ENCODE results near the gene ZC3H12D.

Gene ZC3H12D

GRCh38 chr6:149471801-149472200 lies 13.0 kb downstream of the ZC3H12D start:
- Histone ChIP-seq H3K9me3 (ENCODE audit: control insufficient read depth, insufficient read depth, low read length) (no peaks in the 10 kb centered on the region), H3K4me3 (ENCODE audit: low read length) (peak overlapping the region; percentile 68), H3F3A (ENCODE audit: control insufficient read depth, insufficient read depth) (peaks cover 28% of the 10 kb centered on the region), H3K27me3 (ENCODE audit: control insufficient read depth, low read length) (no peaks in the 10 kb centered on the region), H3K79me2 (ENCODE audit: control insufficient read depth, low read length) (peaks cover 94% of the 10 kb centered on the region), H3K4me2 (ENCODE audit: low read length) (peak overlapping the region; percentile 99), H3K27ac (ENCODE audit: low read depth, low read length) (peak overlapping the region; percentile 96), H3K4me1 (ENCODE audit: control insufficient read depth, low read length) (peaks cover 100% of the 10 kb centered on the region), H3K9me2 (replicated peaks; ENCODE audit: control insufficient read depth, low read length) (no peaks in the 10 kb centered on the region), H3K36me3 (ENCODE audit: control insufficient read depth, low read length) (peaks cover 65% of the 10 kb centered on the region), H4K20me1 (ENCODE audit: control insufficient read depth, insufficient read depth, low read depth, low read length) (no peaks in the 10 kb centered on the region)
- TF ChIP-seq EZH2phosphoT487 (IDR thresholded peaks at IDR 0.05; ENCODE audit: borderline replicate concordance, low read length), result no peak
- TF ChIP-seq, protein P1, sequence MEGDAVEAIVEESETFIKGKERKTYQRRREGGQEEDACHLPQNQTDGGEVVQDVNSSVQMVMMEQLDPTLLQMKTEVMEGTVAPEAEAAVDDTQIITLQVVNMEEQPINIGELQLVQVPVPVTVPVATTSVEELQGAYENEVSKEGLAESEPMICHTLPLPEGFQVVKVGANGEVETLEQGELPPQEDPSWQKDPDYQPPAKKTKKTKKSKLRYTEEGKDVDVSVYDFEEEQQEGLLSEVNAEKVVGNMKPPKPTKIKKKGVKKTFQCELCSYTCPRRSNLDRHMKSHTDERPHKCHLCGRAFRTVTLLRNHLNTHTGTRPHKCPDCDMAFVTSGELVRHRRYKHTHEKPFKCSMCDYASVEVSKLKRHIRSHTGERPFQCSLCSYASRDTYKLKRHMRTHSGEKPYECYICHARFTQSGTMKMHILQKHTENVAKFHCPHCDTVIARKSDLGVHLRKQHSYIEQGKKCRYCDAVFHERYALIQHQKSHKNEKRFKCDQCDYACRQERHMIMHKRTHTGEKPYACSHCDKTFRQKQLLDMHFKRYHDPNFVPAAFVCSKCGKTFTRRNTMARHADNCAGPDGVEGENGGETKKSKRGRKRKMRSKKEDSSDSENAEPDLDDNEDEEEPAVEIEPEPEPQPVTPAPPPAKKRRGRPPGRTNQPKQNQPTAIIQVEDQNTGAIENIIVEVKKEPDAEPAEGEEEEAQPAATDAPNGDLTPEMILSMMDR (IDR thresholded peaks at IDR 0.05; ENCODE audit: low read depth, low read length, poor library complexity, severe bottlenecking), result no peak

GRCh38 chr6:149470948-149471347 lies 13.9 kb downstream of the ZC3H12D start:
- H3K36me3 ChIP-seq (ENCODE audit: control insufficient read depth, low read length), result peaks cover 70% of the 10 kb centered on the region
- no peaks in the 10 kb centered on the region for H4K20me1 ChIP-seq (ENCODE audit: control insufficient read depth, insufficient read depth, low read depth, low read length)
- H3K4me1 ChIP-seq (ENCODE audit: control insufficient read depth, low read length), result peaks cover 99% of the 10 kb centered on the region
- peaks cover 33% of the 10 kb centered on the region for H3F3A ChIP-seq (ENCODE audit: control insufficient read depth, insufficient read depth)
- TF ChIP-seq, protein P1 (IDR thresholded peaks at IDR 0.05; ENCODE audit: low read depth, low read length, poor library complexity, severe bottlenecking), result no peak
- TF ChIP-seq EZH2phosphoT487 (IDR thresholded peaks at IDR 0.05; ENCODE audit: borderline replicate concordance, low read length), result no peak
- peak overlapping the region; percentile 99 for H3K4me2 ChIP-seq (ENCODE audit: low read length)
- peak overlapping the region; percentile 68; the same call in 1 of the 2 replicates for H3K4me3 ChIP-seq (ENCODE audit: low read length)
- H3K27ac ChIP-seq (ENCODE audit: low read depth, low read length), result peak overlapping the region; percentile 96
- H3K9me3 ChIP-seq (ENCODE audit: control insufficient read depth, insufficient read depth, low read length), result no peaks in the 10 kb centered on the region
- peaks cover 93% of the 10 kb centered on the region for H3K79me2 ChIP-seq (ENCODE audit: control insufficient read depth, low read length)
- H3K9me2 ChIP-seq (replicated peaks; ENCODE audit: control insufficient read depth, low read length), result no peaks in the 10 kb centered on the region
- no peaks in the 10 kb centered on the region for H3K27me3 ChIP-seq (ENCODE audit: control insufficient read depth, low read length)

DNA sequence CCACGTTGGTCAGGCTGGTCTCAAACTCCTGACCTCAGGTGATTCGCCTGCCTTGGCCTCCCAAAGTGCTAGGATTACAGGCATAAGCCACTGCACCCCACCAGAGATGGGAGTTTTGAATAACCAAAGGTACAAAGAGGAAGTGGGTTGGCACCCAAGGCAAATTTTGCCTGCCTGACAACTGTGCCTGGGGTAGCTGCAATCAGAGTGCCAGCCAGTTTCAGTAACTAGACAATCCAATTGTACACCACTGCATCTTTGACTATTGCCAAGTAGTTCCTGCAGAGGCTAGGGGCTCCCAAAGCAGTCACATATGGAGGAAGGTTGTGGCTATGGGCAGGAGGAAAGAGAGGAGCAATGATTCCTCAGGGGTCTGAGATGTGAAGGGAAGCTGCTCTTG lies 16.6 kb downstream of the ZC3H12D start:
- H3K4me1 ChIP-seq (ENCODE audit: control insufficient read depth, low read length), result peaks cover 92% of the 10 kb centered on the region
- peak overlapping the region; percentile 99 for H3K4me2 ChIP-seq (ENCODE audit: low read length)
- TF ChIP-seq, protein P1 (IDR thresholded peaks at IDR 0.05; ENCODE audit: low read depth, low read length, poor library complexity, severe bottlenecking), result no peak
- no peak for TF ChIP-seq EZH2phosphoT487 (IDR thresholded peaks at IDR 0.05; ENCODE audit: borderline replicate concordance, low read length)
- H3K4me3 ChIP-seq (ENCODE audit: low read length), result peak overlapping the region; percentile 67
- H3K79me2 ChIP-seq (ENCODE audit: control insufficient read depth, low read length), result peaks cover 90% of the 10 kb centered on the region
- H4K20me1 ChIP-seq (ENCODE audit: control insufficient read depth, insufficient read depth, low read depth, low read length), result no peaks in the 10 kb centered on the region
- no peaks in the 10 kb centered on the region for H3K9me2 ChIP-seq (replicated peaks; ENCODE audit: control insufficient read depth, low read length)
- no peaks in the 10 kb centered on the region for H3K27me3 ChIP-seq (ENCODE audit: control insufficient read depth, low read length)
- H3K27ac ChIP-seq (ENCODE audit: low read depth, low read length), result peak overlapping the region; percentile 96
- H3K9me3 ChIP-seq (ENCODE audit: control insufficient read depth, insufficient read depth, low read length), result no peaks in the 10 kb centered on the region
- H3K36me3 ChIP-seq (ENCODE audit: control insufficient read depth, low read length), result peaks cover 82% of the 10 kb centered on the region
- peaks cover 31% of the 10 kb centered on the region for H3F3A ChIP-seq (ENCODE audit: control insufficient read depth, insufficient read depth)

Data from DOHH2 (cell line).